ENCODE measurements around the gene KY. TPM values are rescaled to one million over a fixed set of nuclear protein-coding genes. Genes with fewer than 3 reads are reported as not detected.
A peak's percentile ranks its signal among the peaks of the same experiment; 100 is the strongest.

The KY gene
- total RNA-seq, 3 donors from 2014 or later, result 0.33 to 1.2 TPM; not detected in 1

GRCh38 chr3:134640872-134641470, 9.9 kb downstream of the KY start:
- Histone ChIP-seq H3K4me1 (no peaks in the 10 kb centered on the region), H3K27ac (no peak overlapping the region), H3K36me3 (no peaks in the 10 kb centered on the region), H3K9me3 (no peaks in the 10 kb centered on the region), H3K27me3 (no peaks in the 10 kb centered on the region), H3K4me3 (no peak overlapping the region)
- no peak for DNase-seq (ENCODE audit: low spot score in 2 of 2)
- TF ChIP-seq POLR2A (IDR thresholded peaks at IDR 0.05), result no peak
- TF ChIP-seq POLR2AphosphoS5 (IDR thresholded peaks at IDR 0.05), result no peak
- TF ChIP-seq CTCF (IDR thresholded peaks at IDR 0.05), result no peak
- intact Hi-C loops (cut with DNase I; ENCODE audit: low total_unique reads), result loop anchor here (5.0 kb wide), 1 partner anchor 369 kb away; no protein-coding TSS in a partner anchor

GRCh38 chr3:134640378-134640777, 10.4 kb downstream of the KY start:
- no peak for DNase-seq (ENCODE audit: low spot score in 2 of 2)
- intact Hi-C loops (cut with DNase I; ENCODE audit: low total_unique reads), result loop anchor here (5.0 kb wide), 1 partner anchor 368 kb away; no protein-coding TSS in a partner anchor
- Histone ChIP-seq H3K4me3 (no peak overlapping the region), H3K9me3 (no peaks in the 10 kb centered on the region), H3K27me3 (no peaks in the 10 kb centered on the region), H3K4me1 (no peaks in the 10 kb centered on the region), H3K27ac (no peak overlapping the region), H3K36me3 (no peaks in the 10 kb centered on the region)
- TF ChIP-seq CTCF (IDR thresholded peaks at IDR 0.05), result no peak
- TF ChIP-seq POLR2AphosphoS5 (IDR thresholded peaks at IDR 0.05), result no peak
- TF ChIP-seq POLR2A (IDR thresholded peaks at IDR 0.05), result no peak

- DNase-seq (ENCODE audit: low spot score in 2 of 2), result no peak
- intact Hi-C loops (cut with DNase I; ENCODE audit: low total_unique reads), result no loop called here
- Histone ChIP-seq H3K4me1 (no peaks in the 10 kb centered on the region), H3K9me3 (no peaks in the 10 kb centered on the region), H3K27me3 (no peaks in the 10 kb centered on the region), H3K4me3 (no peak overlapping the region), H3K27ac (no peak overlapping the region), H3K36me3 (no peaks in the 10 kb centered on the region)
- TF ChIP-seq POLR2A (IDR thresholded peaks at IDR 0.05), result no peak
- TF ChIP-seq CTCF (IDR thresholded peaks at IDR 0.05), result no peak
- no peak for TF ChIP-seq POLR2AphosphoS5 (IDR thresholded peaks at IDR 0.05)
Observed at GRCh38 chr3:134638385-134639030, 12.3 kb downstream of the KY start.

GRCh38 chr3:134636406-134636805, 14.4 kb downstream of the KY start:
- Histone ChIP-seq H3K27ac (no peak overlapping the region), H3K4me3 (no peak overlapping the region), H3K27me3 (no peaks in the 10 kb centered on the region), H3K9me3 (peaks cover 0 to 6% of the 10 kb centered on the region in 2 donors), H3K36me3 (no peaks in the 10 kb centered on the region), H3K4me1 (no peaks in the 10 kb centered on the region)
- peak in 1 of 2 donors; percentile 13 for DNase-seq (ENCODE audit: low spot score in 2 of 2)
- TF ChIP-seq CTCF (IDR thresholded peaks at IDR 0.05), result no peak
- no peak for TF ChIP-seq POLR2AphosphoS5 (IDR thresholded peaks at IDR 0.05)
- no peak for TF ChIP-seq POLR2A (IDR thresholded peaks at IDR 0.05)
- intact Hi-C loops (cut with DNase I; ENCODE audit: low total_unique reads), result no loop called here

DNA sequence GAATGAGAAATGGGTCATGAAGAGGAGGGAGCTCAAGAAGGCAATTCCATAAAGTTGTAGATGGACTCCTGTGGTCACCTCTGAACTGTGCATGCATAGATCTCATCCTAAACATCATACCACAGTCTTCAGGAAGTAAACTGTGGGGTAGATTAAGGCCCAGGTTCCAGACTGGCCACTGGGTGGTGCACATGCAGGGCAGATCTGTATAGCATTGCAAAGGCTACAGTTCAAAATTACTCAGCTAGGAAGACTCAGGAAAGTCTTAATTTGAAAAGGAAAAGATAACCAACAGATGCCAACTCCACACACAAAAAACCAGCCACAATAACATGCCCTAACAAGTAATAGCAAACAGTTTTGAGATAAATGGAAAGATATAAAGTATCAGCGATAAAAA, 20.3 kb downstream of the KY start:
- peaks cover 0 to 22% of the 10 kb centered on the region in 2 donors for H3K9me3 ChIP-seq
- TF ChIP-seq POLR2A (IDR thresholded peaks at IDR 0.05) (no peak), POLR2AphosphoS5 (IDR thresholded peaks at IDR 0.05) (no peak), CTCF (IDR thresholded peaks at IDR 0.05) (no peak)
- no peaks in the 10 kb centered on the region for H3K27me3 ChIP-seq
- no peaks in the 10 kb centered on the region for H3K36me3 ChIP-seq
- no peak overlapping the region for H3K4me3 ChIP-seq
- intact Hi-C loops (cut with DNase I; ENCODE audit: low total_unique reads), result no loop called here
- DNase-seq (ENCODE audit: low spot score in 2 of 2), result no peak
- no peaks in the 10 kb centered on the region for H3K4me1 ChIP-seq
- no peak overlapping the region for H3K27ac ChIP-seq

Measured in breast epithelium (tissue), 4 donors.